ENCODE measurements around the gene CTNNAL1. TPM values are rescaled to one million over a fixed set of nuclear protein-coding genes. Genes with fewer than 3 reads are reported as not detected.

The CTNNAL1 gene
- total and polyA plus RNA-seq, 9 of the 15 experiments (the other 6 are each of a cell fraction or from before 2014, with no cell fraction given): 23.2 to 78.0 (median 46.7) TPM

GRCh38 chr9:108933718-108934322 is 79.5 kb downstream of the CTNNAL1 start, which contains the start of gene ELP1 (continued):
- TF ChIP-seq ARNT (IDR thresholded peaks at IDR 0.05) (no peak), ZKSCAN3 (CRISPR knock-in tag; IDR thresholded peaks at IDR 0.05) (no peak), AFF1 (IDR thresholded peaks at IDR 0.05; ENCODE audit: low read depth in 1 of 2, partially characterized antibody in 2 of 2) (no peak), SREBF1 (IDR thresholded peaks at IDR 0.05; ENCODE audit: borderline replicate concordance, low read depth, low read length) (0 out of 2 replicates have a peak, but pooled peaks have one; percentile 19), MEF2D (tag; conservative IDR thresholded peaks at IDR 0.05; ENCODE audit: low read depth) (0 out of 2 replicates have a peak, but pooled peaks have one; percentile 19), HDGF (IDR thresholded peaks at IDR 0.05) (no peak), TARDBP (IDR thresholded peaks at IDR 0.05) (peak; percentile 64), HDAC6 (IDR thresholded peaks at IDR 0.05; ENCODE audit: low read depth, low read length) (no peak), MCM7 (IDR thresholded peaks at IDR 0.05) (no peak), TCF7L2 (IDR thresholded peaks at IDR 0.05; ENCODE audit: low read depth, low read length) (no peak), HLTF (IDR thresholded peaks at IDR 0.05) (no peak), NEUROD1 (IDR thresholded peaks at IDR 0.05; ENCODE audit: borderline replicate concordance, low read depth, low read length, partially characterized antibody) (peak; percentile 48), RBM17 (IDR thresholded peaks at IDR 0.05; ENCODE audit: borderline replicate concordance, low read depth, low read length) (no peak), ADNP (tag; IDR thresholded peaks at IDR 0.05) (no peak), ZNF184 (CRISPR knock-in tag; IDR thresholded peaks at IDR 0.05) (no peak), SMARCB1 (IDR thresholded peaks at IDR 0.05; ENCODE audit: insufficient read length, low read depth) (no peak), TGIF2 (CRISPR knock-in tag; IDR thresholded peaks at IDR 0.05) (no peak), FOSL1 (tag; conservative IDR thresholded peaks at IDR 0.05) (peak; percentile 64)
- TF ChIP-seq, protein P1, sequence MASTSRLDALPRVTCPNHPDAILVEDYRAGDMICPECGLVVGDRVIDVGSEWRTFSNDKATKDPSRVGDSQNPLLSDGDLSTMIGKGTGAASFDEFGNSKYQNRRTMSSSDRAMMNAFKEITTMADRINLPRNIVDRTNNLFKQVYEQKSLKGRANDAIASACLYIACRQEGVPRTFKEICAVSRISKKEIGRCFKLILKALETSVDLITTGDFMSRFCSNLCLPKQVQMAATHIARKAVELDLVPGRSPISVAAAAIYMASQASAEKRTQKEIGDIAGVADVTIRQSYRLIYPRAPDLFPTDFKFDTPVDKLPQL (IDR thresholded peaks at IDR 0.05; ENCODE audit: extremely low read depth, insufficient read length): no peak
- TF ChIP-seq, protein P2, sequence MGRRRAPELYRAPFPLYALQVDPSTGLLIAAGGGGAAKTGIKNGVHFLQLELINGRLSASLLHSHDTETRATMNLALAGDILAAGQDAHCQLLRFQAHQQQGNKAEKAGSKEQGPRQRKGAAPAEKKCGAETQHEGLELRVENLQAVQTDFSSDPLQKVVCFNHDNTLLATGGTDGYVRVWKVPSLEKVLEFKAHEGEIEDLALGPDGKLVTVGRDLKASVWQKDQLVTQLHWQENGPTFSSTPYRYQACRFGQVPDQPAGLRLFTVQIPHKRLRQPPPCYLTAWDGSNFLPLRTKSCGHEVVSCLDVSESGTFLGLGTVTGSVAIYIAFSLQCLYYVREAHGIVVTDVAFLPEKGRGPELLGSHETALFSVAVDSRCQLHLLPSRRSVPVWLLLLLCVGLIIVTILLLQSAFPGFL (CRISPR knock-in tag; IDR thresholded peaks at IDR 0.05): no peak
- TF ChIP-seq, protein P3, sequence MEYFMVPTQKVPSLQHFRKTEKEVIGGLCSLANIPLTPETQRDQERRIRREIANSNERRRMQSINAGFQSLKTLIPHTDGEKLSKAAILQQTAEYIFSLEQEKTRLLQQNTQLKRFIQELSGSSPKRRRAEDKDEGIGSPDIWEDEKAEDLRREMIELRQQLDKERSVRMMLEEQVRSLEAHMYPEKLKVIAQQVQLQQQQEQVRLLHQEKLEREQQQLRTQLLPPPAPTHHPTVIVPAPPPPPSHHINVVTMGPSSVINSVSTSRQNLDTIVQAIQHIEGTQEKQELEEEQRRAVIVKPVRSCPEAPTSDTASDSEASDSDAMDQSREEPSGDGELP (CRISPR knock-in tag; IDR thresholded peaks at IDR 0.05; ENCODE audit: borderline replicate concordance): peak; percentile 77; the same call in 1 of the 2 replicates
